ENCODE data around the gene DIAPH3. TPM values are rescaled to one million over a fixed set of nuclear protein-coding genes. Genes with fewer than 3 reads are reported as not detected.

The DIAPH3 gene
- polyA plus RNA-seq, 3 donors, result 0.04 to 0.09 TPM; not detected in 1

DNA sequence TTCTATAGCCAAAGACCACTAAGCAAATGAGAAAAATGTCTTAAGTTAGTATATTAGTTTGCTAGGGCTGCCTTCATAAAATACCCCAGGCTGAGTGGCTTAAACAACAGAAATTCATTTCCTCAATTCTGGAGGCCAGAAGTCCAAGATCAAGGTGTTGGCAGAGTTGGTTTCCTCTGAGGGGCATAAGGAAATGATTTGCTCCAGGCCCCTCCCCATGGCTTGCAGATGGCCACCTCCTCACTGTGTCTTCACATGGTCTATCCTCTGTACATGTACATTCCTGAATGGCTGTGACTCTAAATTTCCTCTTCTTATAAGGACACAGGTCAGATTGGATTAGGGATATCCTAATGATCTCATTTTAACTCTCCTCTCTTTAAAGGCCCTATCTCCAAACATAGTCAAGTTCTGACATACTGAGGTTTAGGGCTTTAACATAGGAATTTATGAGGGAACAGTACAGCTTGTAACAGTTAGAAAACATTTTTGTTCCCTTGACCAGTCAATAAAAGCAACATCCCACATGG is 307.4 kb downstream of the DIAPH3 start:
- H3K27ac Mint-ChIP-seq, result no peak overlapping the region

DNA sequence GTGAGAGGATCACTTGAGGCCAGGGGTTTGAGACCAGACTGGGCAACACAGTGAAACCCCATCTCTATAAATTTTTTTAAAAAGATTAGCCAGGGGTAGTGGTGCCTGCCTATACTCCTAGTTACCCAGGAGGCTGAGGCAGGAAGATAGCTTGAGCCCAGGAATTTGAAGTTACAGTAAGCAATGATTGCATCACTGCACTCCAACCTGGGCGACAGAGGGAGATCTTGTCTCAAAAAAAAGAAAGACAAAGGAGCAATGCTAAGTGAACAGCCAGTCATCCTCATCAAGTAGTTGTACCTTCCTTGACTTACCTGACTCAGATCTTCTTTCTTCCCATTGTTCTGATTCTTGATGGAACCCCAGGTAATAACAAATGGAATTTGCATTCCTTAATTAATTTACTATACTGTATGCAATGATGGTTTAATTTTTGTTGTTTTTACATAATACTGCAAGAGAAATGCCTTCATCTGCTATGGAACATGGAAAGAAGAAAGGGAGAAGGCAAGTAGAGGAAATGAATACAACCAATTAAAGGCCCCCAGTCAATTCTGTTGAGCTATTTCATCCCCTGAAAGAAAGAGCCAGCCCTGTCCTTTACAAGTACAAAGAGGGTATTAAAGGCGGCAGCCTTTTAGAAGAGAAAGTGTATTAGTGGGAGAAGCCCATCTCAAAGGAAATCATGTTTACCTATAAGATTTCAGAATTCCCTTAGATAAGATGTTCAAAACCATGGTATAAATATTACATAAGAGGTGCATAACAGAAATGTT is 316.7 kb downstream of the DIAPH3 start:
- Mint-ChIP-seq H3K36me3 (no peaks in the 10 kb centered on the region), H3K4me3 (no peak overlapping the region), H3K27ac (peak overlapping the region in 1 of 7 donors; percentile 20), H3K27me3 (ENCODE audit: low read depth in 3 of 3) (peaks cover 0 to 2% (median 0%) of the 10 kb centered on the region in 3 donors), H3K4me1 (no peaks in the 10 kb centered on the region), H3K9me3 (peaks cover 2 to 10% (median 7%) of the 10 kb centered on the region in 7 donors)
- intact Hi-C loops (cut with micrococcal nuclease), result no loop called here
- Histone ChIP-seq H3K9ac (ENCODE audit: insufficient read depth, low read length, poor library complexity, severe bottlenecking) (no peak overlapping the region), H3K4me3 (replicated peaks in 1 of 3; ENCODE audit: low read depth in 2 of 3, low read length in 3 of 3) (no peak overlapping the region), H3K36me3 (replicated peaks in 1 of 2; ENCODE audit: control insufficient read depth in 1 of 2, insufficient read depth in 2 of 2, low read length in 2 of 2) (no peaks in the 10 kb centered on the region), H3K9me3 (replicated peaks in 1 of 2; ENCODE audit: control insufficient read depth in 1 of 2, insufficient read depth in 1 of 2, low read length in 2 of 2) (peaks cover 0 to 4% of the 10 kb centered on the region in 2 donors), H2AFZ (ENCODE audit: insufficient read depth, low read depth, low read length, poor library complexity, severe bottlenecking) (no peak overlapping the region), H3K4me1 (ENCODE audit: control insufficient read depth in 1 of 2, insufficient read depth in 2 of 2, low read length in 2 of 2) (no peaks in the 10 kb centered on the region), H3K27ac (ENCODE audit: low read depth in 1 of 2, low read length in 2 of 2) (no peak overlapping the region), H3K27me3 (ENCODE audit: control insufficient read depth in 2 of 2, insufficient read depth in 2 of 2, low read length in 2 of 2) (no peaks in the 10 kb centered on the region), H3K79me2 (ENCODE audit: insufficient read depth, low read length) (no peaks in the 10 kb centered on the region), H3K4me2 (replicated peaks; ENCODE audit: extremely low read depth, low read length, poor library complexity, severe bottlenecking) (no peak overlapping the region), H4K20me1 (ENCODE audit: insufficient read depth, low read length) (no peaks in the 10 kb centered on the region)
- TF ChIP-seq, protein P1, sequence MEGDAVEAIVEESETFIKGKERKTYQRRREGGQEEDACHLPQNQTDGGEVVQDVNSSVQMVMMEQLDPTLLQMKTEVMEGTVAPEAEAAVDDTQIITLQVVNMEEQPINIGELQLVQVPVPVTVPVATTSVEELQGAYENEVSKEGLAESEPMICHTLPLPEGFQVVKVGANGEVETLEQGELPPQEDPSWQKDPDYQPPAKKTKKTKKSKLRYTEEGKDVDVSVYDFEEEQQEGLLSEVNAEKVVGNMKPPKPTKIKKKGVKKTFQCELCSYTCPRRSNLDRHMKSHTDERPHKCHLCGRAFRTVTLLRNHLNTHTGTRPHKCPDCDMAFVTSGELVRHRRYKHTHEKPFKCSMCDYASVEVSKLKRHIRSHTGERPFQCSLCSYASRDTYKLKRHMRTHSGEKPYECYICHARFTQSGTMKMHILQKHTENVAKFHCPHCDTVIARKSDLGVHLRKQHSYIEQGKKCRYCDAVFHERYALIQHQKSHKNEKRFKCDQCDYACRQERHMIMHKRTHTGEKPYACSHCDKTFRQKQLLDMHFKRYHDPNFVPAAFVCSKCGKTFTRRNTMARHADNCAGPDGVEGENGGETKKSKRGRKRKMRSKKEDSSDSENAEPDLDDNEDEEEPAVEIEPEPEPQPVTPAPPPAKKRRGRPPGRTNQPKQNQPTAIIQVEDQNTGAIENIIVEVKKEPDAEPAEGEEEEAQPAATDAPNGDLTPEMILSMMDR (IDR thresholded peaks at IDR 0.05), result no peak
- no CpG with 5 or more reads among the region's 2 CpGs for WGBS (ENCODE audit: insufficient coverage)
- no peak for DNase-seq

More for the DNA sequence above, 307.4 kb downstream of the DIAPH3 start:
- TF ChIP-seq, protein P1 (IDR thresholded peaks at IDR 0.05), result no peak
- Histone ChIP-seq H3K4me2 (replicated peaks; ENCODE audit: extremely low read depth, low read length, poor library complexity, severe bottlenecking) (no peak overlapping the region), H3K4me1 (ENCODE audit: control insufficient read depth in 1 of 2, insufficient read depth in 2 of 2, low read length in 2 of 2) (no peaks in the 10 kb centered on the region), H3K36me3 (replicated peaks in 1 of 2; ENCODE audit: control insufficient read depth in 1 of 2, insufficient read depth in 2 of 2, low read length in 2 of 2) (peaks cover 0 to 10% of the 10 kb centered on the region in 2 donors), H3K27ac (ENCODE audit: low read depth in 1 of 2, low read length in 2 of 2) (no peak overlapping the region), H4K20me1 (ENCODE audit: insufficient read depth, low read length) (no peaks in the 10 kb centered on the region), H3K9ac (ENCODE audit: insufficient read depth, low read length, poor library complexity, severe bottlenecking) (no peak overlapping the region), H3K9me3 (replicated peaks in 1 of 2; ENCODE audit: control insufficient read depth in 1 of 2, insufficient read depth in 1 of 2, low read length in 2 of 2) (peaks cover 0 to 4% of the 10 kb centered on the region in 2 donors), H2AFZ (ENCODE audit: insufficient read depth, low read depth, low read length, poor library complexity, severe bottlenecking) (no peak overlapping the region), H3K4me3 (replicated peaks in 1 of 3; ENCODE audit: low read depth in 2 of 3, low read length in 3 of 3) (no peak overlapping the region), H3K79me2 (ENCODE audit: insufficient read depth, low read length) (no peaks in the 10 kb centered on the region), H3K27me3 (ENCODE audit: control insufficient read depth in 2 of 2, insufficient read depth in 2 of 2, low read length in 2 of 2) (no peaks in the 10 kb centered on the region)
- H3K36me3 Mint-ChIP-seq, result peaks cover 4 to 15% of the 10 kb centered on the region in 2 donors
- intact Hi-C loops (cut with micrococcal nuclease), result no loop called here
- no peak for DNase-seq
- H3K9me3 Mint-ChIP-seq, result peaks cover 2 to 8% (median 5%) of the 10 kb centered on the region in 7 donors
- no peaks in the 10 kb centered on the region for H3K4me1 Mint-ChIP-seq
- no peak overlapping the region for H3K4me3 Mint-ChIP-seq
- H3K27me3 Mint-ChIP-seq (ENCODE audit: low read depth in 3 of 3), result peaks cover 0 to 2% (median 0%) of the 10 kb centered on the region in 3 donors

Measured in CD14-positive monocyte (primary cell).